NCI-H524 treated with DMSO at 0.1 percent for 48 hours (cell line): ENCODE measurements around the gene CASP2.
"Not testable (repeated sequence)": the region's sequence is repeated elsewhere in the genome, so short reads cannot be mapped to it uniquely, and the experiment has no call there.

Source experiments
- DNase-seq: peaks from one replicate; lab custom pipeline; 2025; lab: John Stamatoyannopoulos, UW

Gene CASP2

GRCh38 chr7:143264196-143264568 lies 24.0 kb upstream of the CASP2 start:
- DNase-seq, result not testable (repeated sequence)

GRCh38 chr7:143265017-143265693 lies 23.0 kb upstream of the CASP2 start:
- no peak for DNase-seq

DNA sequence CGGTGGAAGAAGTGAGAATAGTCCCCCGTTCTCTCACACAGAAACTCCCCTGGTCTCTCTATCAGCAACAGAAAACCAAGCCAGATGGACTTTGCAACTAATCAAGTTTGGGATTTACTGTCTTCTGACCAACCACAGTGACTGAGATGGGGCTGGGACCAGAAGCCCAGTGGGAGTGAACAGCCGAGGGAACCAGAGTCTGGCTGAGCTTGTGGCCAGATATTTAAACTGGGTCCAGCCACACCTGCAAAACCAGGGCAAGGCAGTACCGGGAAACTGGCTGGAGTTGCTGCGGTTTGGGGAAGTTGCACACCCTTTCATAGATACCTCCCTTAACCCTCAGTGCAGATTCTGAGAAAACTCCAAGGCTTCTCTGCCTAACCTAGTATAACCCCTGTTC lies 18.9 kb upstream of the CASP2 start:
- DNase-seq, result no peak

- DNase-seq, result no peak
Measured at GRCh38 chr7:143271240-143271639, 16.9 kb upstream of the CASP2 start.

GRCh38 chr7:143272871-143273270 lies 15.3 kb upstream of the CASP2 start:
- no peak for DNase-seq

DNA sequence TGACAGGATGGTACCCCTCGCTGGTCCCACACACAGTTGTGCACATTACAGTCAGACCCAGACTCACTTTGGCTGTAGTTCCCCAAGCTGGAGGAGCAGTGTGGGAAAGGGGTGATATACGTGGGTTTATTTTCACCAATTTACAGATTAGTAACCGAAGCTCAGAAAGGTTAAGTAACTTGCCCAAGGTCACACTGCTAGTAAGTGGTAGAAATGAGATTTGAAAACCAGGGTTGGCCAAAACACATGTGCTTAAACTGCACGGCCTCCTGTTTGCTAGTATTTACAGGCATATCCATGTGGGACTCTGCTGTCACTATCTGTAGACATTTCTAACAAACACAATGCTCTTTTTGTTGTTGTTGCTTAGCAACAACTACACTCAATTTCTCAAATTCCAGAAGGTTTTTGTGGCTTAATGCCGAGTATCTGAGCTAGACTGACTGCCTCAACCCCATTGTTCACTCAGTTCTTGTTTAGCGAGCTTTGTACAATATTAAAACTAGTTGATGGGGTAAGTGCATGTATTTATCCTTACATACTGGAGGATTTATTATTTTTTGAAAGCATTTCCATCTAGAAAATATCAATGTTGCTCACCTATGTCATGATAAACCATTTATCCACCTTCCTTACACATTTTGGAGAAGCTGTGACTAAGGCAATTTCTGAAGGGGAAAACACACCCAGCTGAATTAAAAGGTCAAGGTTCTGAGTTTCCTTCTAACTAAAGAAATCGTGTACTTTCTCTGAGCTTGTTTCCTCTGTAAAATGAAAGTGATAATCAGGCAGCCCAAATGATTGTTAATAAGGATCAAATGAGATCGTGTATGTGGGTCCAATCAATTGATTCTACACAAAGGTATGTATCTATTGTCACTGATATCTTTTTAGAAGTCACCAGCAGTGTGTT lies 8.7 kb upstream of the CASP2 start:
- no peak for DNase-seq

DNA sequence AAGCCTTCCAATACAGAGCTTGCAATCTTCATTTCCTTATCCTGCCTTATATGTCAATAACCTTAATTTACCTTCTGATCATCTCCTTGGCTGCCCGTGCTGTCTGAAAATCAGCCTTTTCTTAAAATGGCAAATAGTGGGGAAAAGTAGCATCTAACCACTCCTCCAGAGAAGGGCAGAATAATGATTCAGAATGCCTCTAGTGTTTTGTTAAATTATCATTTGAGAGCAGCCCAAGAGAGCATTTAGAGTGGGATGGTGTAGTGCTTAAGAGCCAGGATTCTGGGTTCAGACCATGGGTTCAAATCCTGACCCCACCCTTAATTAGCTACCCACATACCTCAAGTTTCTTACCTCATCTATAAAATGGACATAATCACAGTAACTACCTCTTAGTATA lies 8.0 kb upstream of the CASP2 start:
- no peak for DNase-seq

DNA sequence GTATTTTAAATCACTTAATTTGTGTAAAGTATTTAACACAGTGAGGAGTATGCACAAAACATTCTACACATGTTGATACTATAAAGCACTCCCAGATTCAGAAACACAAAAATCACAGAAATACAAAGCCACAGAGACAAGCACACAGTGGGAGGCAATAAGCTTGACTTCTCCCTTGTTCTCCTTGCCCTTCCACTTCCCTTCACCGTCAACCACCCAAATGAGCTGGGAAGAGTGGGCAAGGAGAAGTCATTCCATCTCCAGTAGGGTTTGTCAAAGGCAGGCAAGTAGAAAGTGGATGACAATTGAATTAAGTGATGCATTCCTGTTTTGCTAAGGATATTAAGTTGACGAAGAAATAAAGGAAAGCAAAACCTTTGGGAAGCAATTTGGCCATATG lies 7.6 kb upstream of the CASP2 start:
- no peak for DNase-seq

DNA sequence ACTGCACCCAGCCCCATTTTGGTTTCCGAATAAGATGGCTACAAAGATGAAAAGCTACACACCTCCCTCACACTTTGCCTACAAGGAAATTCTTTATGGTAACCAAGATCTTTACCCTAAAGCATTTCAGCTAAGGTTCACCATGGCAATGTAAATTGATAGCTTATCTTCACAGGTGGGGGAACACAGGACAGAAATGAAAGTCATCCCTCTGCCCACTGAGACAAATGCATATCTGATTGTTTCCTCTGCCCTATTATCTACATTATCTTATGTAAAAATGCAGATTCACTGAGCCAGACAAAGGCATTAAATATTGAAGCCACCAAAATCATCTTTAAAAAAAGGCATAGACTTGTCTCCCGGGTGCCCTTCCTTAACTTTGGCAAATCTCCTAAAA lies 6.6 kb upstream of the CASP2 start:
- DNase-seq, result no peak

DNA sequence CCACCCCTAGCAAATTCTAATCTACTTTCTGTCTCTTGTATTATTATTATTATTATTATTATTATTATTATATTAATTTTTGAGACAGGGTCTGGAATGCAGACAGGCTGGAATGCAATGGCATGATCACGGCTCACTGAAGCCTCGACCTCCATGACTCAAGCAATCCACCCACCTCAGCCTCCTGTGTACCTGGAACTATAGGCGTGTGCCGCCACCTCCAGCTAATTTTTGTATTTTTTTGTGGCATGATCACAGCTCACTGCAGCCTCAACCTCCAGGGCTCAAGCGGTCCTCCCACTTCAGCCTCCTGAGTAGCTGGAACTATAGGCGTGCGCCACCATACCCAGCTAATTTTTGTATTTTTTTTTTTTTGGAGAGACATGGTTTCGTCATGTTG lies 6.0 kb upstream of the CASP2 start:
- DNase-seq, result no peak

- DNase-seq, result no peak
Measured at GRCh38 chr7:143283381-143283780, 4.8 kb upstream of the CASP2 start.

DNA sequence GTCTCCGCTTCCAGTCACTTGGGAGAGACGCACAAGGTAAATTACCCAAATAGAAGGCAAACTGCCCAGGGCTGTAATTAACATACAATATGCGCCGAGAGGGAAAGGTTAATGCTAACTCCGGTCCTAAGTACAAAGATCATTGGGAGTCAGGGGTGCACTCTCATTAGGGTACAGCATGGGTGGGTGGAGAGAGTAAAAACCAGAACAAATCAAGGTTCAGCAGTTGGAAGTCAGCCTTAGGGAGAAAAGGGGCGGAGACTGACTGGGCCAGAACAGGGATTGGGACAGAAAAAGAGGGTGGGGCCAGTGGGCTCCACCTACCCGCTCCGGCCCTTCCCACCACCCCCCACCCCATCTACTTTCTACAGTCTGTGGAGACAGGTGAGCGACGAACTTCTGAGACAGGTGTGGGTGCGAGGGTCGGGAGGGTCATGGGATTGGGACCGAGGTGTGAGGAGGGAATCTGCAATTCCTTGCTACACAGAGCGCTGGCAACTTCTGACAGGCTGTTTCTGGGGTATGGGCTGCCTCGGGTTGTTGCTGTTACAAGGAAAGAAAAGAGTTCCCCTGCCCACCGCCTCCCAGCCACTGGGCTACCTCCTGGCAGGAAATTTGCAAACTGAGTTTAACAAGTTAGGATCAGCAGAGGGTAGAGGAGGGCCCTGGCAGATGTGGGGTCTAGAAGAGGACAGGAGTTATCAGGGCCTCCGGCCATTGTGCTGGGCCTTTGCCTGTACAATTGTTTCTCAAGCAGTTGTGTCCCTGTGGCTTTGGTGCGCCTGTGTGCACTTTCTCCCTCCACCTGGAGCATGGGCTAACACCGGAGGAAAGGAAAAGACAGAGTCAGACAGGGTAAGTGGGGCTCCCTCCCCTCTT lies 3.3 kb upstream of the CASP2 start, which contains the start of gene TMEM139:
TMEM139 (plus strand) TSS at position 368 of the 879 bp plus-strand sequence. CDS start 1,000 bp downstream, outside the sequence.
- DNase-seq, result no peak

- DNase-seq, result no peak
Measured at GRCh38 chr7:143285470-143285778, 2.7 kb upstream of the CASP2 start.

GRCh38 chr7:143285806-143286521 lies 2.2 kb upstream of the CASP2 start:
- DNase-seq, result no peak

GRCh38 chr7:143286522-143286890 lies 1.6 kb upstream of the CASP2 start:
- no peak for DNase-seq

- no peak for DNase-seq
Measured at GRCh38 chr7:143287339-143287934, 714 bp upstream of the CASP2 start.

DNA sequence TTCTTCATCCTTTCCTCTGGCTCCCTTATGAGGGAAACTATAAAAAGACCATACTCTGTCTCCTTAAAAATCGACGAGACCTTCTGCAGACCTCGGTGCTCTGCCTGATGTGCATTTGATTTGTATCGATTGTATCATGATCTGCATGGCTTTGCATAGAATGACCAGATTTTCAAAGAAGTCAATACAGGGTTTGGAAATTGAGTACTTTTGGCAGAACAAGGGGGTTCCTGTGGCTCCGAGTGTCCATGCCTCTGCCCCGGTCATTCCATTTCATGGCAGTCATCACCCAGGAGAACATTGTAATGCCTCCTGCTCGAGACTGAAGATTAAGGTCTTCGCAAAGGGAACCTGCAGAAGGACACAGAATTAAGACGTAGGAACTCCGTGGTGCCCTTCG lies 685 bp downstream of the CASP2 start:
- DNase-seq, result no peak

DNA sequence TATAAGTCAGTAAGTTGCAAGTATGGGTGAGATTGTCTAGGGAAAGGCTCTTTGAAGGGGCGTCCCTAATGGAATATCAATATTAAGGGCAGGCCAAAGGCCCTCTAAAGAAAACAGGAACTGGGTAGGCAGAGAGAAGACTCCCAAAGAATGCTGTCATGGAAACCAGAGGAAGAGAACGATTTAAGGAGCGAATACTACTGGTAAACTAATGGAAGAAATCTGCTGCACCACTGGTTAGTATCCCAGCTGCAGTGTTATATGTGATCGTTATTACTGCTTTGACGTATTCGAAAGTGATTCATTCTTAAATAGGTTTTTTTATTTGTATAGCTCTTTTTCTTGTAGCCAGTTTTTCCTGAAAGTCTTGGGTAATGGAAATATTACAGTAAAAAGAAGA lies 1.3 kb downstream of the CASP2 start:
- no peak for DNase-seq

- DNase-seq, result not testable (repeated sequence)
Measured at GRCh38 chr7:143289888-143290287, 1.7 kb downstream of the CASP2 start.

DNA sequence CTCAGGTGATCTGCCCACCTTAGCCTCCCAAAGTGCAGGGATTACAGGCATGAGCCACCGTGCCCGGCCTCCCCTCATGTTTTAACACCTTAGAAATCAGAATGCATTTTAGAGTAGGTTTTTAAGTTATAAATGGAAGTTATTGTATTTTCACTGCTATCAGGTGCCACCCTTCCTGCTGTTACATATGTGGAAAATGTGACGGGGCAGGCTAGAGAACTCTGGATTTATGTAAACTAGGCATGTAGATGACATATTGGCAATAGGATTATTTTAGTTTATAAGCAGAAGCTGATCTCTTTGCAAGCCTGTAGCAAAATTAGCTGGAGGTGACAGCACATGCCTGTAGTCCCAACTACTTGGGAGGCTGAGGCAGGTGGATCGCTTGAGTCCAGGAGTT lies 2.1 kb downstream of the CASP2 start:
- DNase-seq, result no peak

DNA sequence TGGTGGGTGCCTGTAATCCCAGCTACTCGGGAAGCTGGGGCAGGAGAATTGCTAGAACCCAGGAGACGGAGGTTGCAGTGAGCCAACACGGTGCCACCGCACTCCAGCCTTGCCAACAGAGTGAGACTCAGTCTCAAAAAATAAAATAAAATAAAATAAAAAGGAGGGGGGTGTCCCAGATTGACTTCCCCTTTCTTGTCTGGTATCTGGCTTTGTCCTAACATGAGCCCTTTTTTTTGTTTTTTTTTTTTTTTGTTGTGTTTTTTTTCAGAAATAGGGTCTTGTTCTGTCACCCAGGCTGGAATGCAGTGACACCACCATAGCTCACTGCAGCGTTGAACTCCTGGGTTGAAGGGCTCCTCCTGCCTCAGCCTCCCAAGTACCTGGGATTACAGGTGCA lies 4.7 kb downstream of the CASP2 start:
- no peak for DNase-seq

- DNase-seq, result no peak
Measured at GRCh38 chr7:143295870-143296269, 7.7 kb downstream of the CASP2 start.
